Stromal cell of bone marrow (primary cell): Measurements from ENCODE around the gene GAL3ST1.
"Not testable (repeated sequence)": the region's sequence is repeated elsewhere in the genome, so short reads cannot be mapped to it uniquely, and the experiment has no call there.

ENCODE experiments used
- DNase-seq: peaks from one replicate; pipeline ENCODE4 v3.0.0-alpha.2; 2012; ENCODE audit warnings: low read depth

Gene GAL3ST1

GRCh38 chr22:30596199-30596598, 21.7 kb upstream of the GAL3ST1 start:
- DNase-seq, result no peak

- DNase-seq, result not testable (repeated sequence)
Observed at GRCh38 chr22:30592360-30592713, 17.9 kb upstream of the GAL3ST1 start.

- peak; percentile 98 for DNase-seq
Observed at GRCh38 chr22:30591588-30592359, 17.3 kb upstream of the GAL3ST1 start, which contains the start of gene PES1. PES1 (minus strand) TSS chr22:30591910; CDS start chr22:30591833, 77 bp downstream.

GRCh38 chr22:30591191-30591587, 16.7 kb upstream of the GAL3ST1 start:
- DNase-seq, result no peak

GRCh38 chr22:30586414-30586813, 11.9 kb upstream of the GAL3ST1 start:
- no peak for DNase-seq

- DNase-seq, result no peak
Observed at GRCh38 chr22:30584441-30584840, 10.0 kb upstream of the GAL3ST1 start.

GRCh38 chr22:30582788-30583545, 8.5 kb upstream of the GAL3ST1 start:
- no peak for DNase-seq

GRCh38 chr22:30582051-30582450, 7.6 kb upstream of the GAL3ST1 start:
- no peak for DNase-seq

- DNase-seq, result no peak
Observed at GRCh38 chr22:30580896-30581295, 6.4 kb upstream of the GAL3ST1 start.

- no peak for DNase-seq
Observed at GRCh38 chr22:30578481-30578880, 4.0 kb upstream of the GAL3ST1 start.

GRCh38 chr22:30575859-30576258, 1.4 kb upstream of the GAL3ST1 start:
- no peak for DNase-seq

GRCh38 chr22:30574997-30575671, 669 bp upstream of the GAL3ST1 start:
- no peak for DNase-seq

- DNase-seq, result no peak
Observed at GRCh38 chr22:30573594-30574094, 821 bp downstream of the GAL3ST1 start.

GRCh38 chr22:30572840-30573593, 1.4 kb downstream of the GAL3ST1 start:
- no peak for DNase-seq

- no peak for DNase-seq
Observed at GRCh38 chr22:30572210-30572609, 2.3 kb downstream of the GAL3ST1 start.

GRCh38 chr22:30569674-30570202, 4.7 kb downstream of the GAL3ST1 start:
- DNase-seq, result no peak

GRCh38 chr22:30568137-30568805, 6.2 kb downstream of the GAL3ST1 start:
- no peak for DNase-seq

GRCh38 chr22:30567277-30567676, 7.2 kb downstream of the GAL3ST1 start:
- not testable (repeated sequence) for DNase-seq

- no peak for DNase-seq
Observed at GRCh38 chr22:30566125-30566524, 8.3 kb downstream of the GAL3ST1 start.

- DNase-seq, result peak; percentile 5
Observed at GRCh38 chr22:30565341-30565740, 9.1 kb downstream of the GAL3ST1 start.

GRCh38 chr22:30564761-30565119, 9.7 kb downstream of the GAL3ST1 start:
- no peak for DNase-seq
